B cell (primary cell): ENCODE measurements around the gene PMF1. TPM values are rescaled to one million over a fixed set of nuclear protein-coding genes. Genes with fewer than 3 reads are reported as not detected.

ENCODE experiments used
- ATAC-seq: fragments of 200-7000 bp; cut with Tn5 transposase; one replicate; pipeline ENCODE4 v1.10.0; 2021; ENCODE audit warnings: low read depth, mild to moderate bottlenecking, moderate number of reproducible peaks, moderate library complexity
- CTCF ChIA-PET: fragments of 350-600 bp; sonication (Branson Sonifier 250); formaldehyde crosslinking; loops from one replicate; lab custom pipeline; 2021; ENCODE audit warnings: antibody characterized with exemption, inconsistent platforms; lab: Charles Lee
- POLR2A ChIA-PET: fragments of 350-600 bp; sonication (Branson Sonifier 250); formaldehyde crosslinking; loops from one replicate; lab custom pipeline; 2021; ENCODE audit warnings: antibody characterized with exemption; lab: Charles Lee
- DNase-seq: peaks from one replicate; pipeline ENCODE4 v3.0.0; 2013
- H2AFZ ChIP-seq: 2 replicates; pipeline ENCODE4 v1.6.1; 2012; ENCODE audit warnings: mild to moderate bottlenecking, low read depth, low read length; ENCODE audit not compliant: insufficient read depth, poor library complexity, severe bottlenecking
- H3K27ac ChIP-seq, 2 donors: 1 replicate in 1 of 2; 2 replicates in 1 of 2; pipeline ENCODE4 v1.5.1; 2012 to 2013; ENCODE audit warnings: low read length in 2 of 2, mild to moderate bottlenecking in 2 of 2, moderate library complexity in 1 of 2
- H3K27me3 ChIP-seq, 4 experiments: fragments of 200-600 bp in 1 of 4; sonication (generic) in 1 of 4; replicated peaks in 1 of 4; 1 replicate in 2 of 4; 2 replicates in 2 of 4; pipeline versions ENCODE4 v1.6.1 to v1.7.0; 2013 to 2016; ENCODE audit warnings: low read length in 3 of 4, mild to moderate bottlenecking in 2 of 4, mixed read lengths in 1 of 4, moderate library complexity in 1 of 4; ENCODE audit not compliant: insufficient read depth in 4 of 4, control insufficient read depth in 3 of 4; ENCODE audit errors: control extremely low read depth in 1 of 4
- H3K36me3 ChIP-seq, 2 experiments: replicated peaks in 1 of 2; 1 replicate in 1 of 2; 2 replicates in 1 of 2; pipeline versions ENCODE4 v1.6.1 to v1.7.1; 2013; ENCODE audit warnings: low read length in 1 of 2; ENCODE audit not compliant: insufficient read depth in 2 of 2, control insufficient read depth in 1 of 2; ENCODE audit errors: control extremely low read depth in 1 of 2, extremely low read depth in 1 of 2
- H3K4me1 ChIP-seq, 2 donors: fragments of 200-600 bp in 1 of 2; sonication (generic) in 1 of 2; 1 replicate in 1 of 2; 2 replicates in 1 of 2; pipeline versions ENCODE4 v1.5.1 to v1.6.1; 2013 to 2017; ENCODE audit warnings: low read length in 2 of 2; ENCODE audit not compliant: control insufficient read depth in 2 of 2, insufficient read depth in 2 of 2
- H3K4me2 ChIP-seq: replicated peaks from 2 replicates; pipeline ENCODE3; 2012; ENCODE audit warnings: mild to moderate bottlenecking, low read depth, low read length; ENCODE audit not compliant: poor library complexity, severe bottlenecking
- H3K4me3 ChIP-seq, 5 experiments: fragments of 200-600 bp in 1 of 5; sonication (generic) in 1 of 5; 1 replicate in 3 of 5; 2 replicates in 2 of 5; pipeline versions ENCODE4 v1.5.1 to v1.7.0; 2011 to 2016; ENCODE audit warnings: low read length in 4 of 5, mild to moderate bottlenecking in 4 of 5, low read depth in 2 of 5, control low read depth in 1 of 5, moderate library complexity in 1 of 5; ENCODE audit not compliant: insufficient read depth in 1 of 5; ENCODE audit errors: control extremely low read depth in 1 of 5, extremely low read depth in 1 of 5
- H3K79me2 ChIP-seq: fragments of 200-600 bp; sonication (generic); one replicate; pipeline ENCODE4 v1.6.0; 2016; ENCODE audit warnings: low read length; ENCODE audit not compliant: control insufficient read depth, insufficient read depth
- H3K9ac ChIP-seq: fragments of 200-600 bp; sonication (generic); 2 replicates; pipeline ENCODE4 v1.6.1; 2017; ENCODE audit warnings: mild to moderate bottlenecking, low read length, moderate library complexity
- H3K9me3 ChIP-seq, 3 donors: one replicate each; pipeline versions ENCODE4 v1.6.1 to v1.7.1; 2013; ENCODE audit warnings: low read length in 2 of 3; ENCODE audit not compliant: control insufficient read depth in 2 of 3, insufficient read depth in 1 of 3; ENCODE audit errors: control extremely low read depth in 1 of 3
- H4K20me1 ChIP-seq: 2 replicates; pipeline ENCODE4 v1.6.0; 2012; ENCODE audit warnings: mild to moderate bottlenecking, low read length; ENCODE audit not compliant: insufficient read depth, control insufficient read depth, poor library complexity, severe bottlenecking
- H3K27ac Mint-ChIP-seq: one replicate; pipeline ENCODE4 v1.8.0; 2021; ENCODE audit warnings: mixed read lengths
- H3K27me3 Mint-ChIP-seq: one replicate; pipeline ENCODE4 v1.8.0; 2021; ENCODE audit warnings: mixed read lengths
- H3K4me1 Mint-ChIP-seq: one replicate; pipeline ENCODE4 v1.8.0; 2021; ENCODE audit warnings: mixed read lengths
- H3K4me3 Mint-ChIP-seq: one replicate; pipeline ENCODE4 v1.8.0; 2021; ENCODE audit warnings: mixed read lengths
- H3K9me3 Mint-ChIP-seq: one replicate; pipeline ENCODE4 v1.8.0; 2022; ENCODE audit warnings: mixed read lengths; ENCODE audit not compliant: insufficient read depth
- EZH2 ChIP-seq: IDR thresholded peaks from 2 replicates; pipeline ENCODE4 v1.6.1; 2012; ENCODE audit warnings: borderline replicate concordance, low read depth, mild to moderate bottlenecking, moderate library complexity, low read length; ENCODE audit not compliant: insufficient read depth, poor library complexity, severe bottlenecking
- WGBS: methylation state at CpG from one replicate; pipeline ENCODE4 v1.1.5; 2013; ENCODE audit warnings: missing lambda C conversion rate; ENCODE audit not compliant: insufficient coverage; 5-methylcytosine and 5-hydroxymethylcytosine counted together
- intact Hi-C: fragments of 100-400 bp; cut with micrococcal nuclease; formaldehyde crosslinking; loops from one replicate; pipeline ENCODE4 v1.10.0; 2022
- polyA plus RNA-seq: library from polyadenylated mRNA; depleted of rRNA; stranded (reverse); fragments of >200 nt; gene quantifications from 2 replicates; pipeline ENCODE4 v1.2.3, GENCODE V29; 2012
- total RNA-seq, 2 donors: library from RNA; stranded (reverse); fragments of 120-200 nt in 1 of 2; gene quantifications; 1 replicate in 1 of 2; 2 replicates in 1 of 2; pipeline versions ENCODE4 v1.2.3 to v1.2.4, GENCODE V29; 2013 to 2022
- TF ChIP-seq, protein P1 (sequence below): fragments of 200-600 bp; IDR thresholded peaks from one replicate; pipeline ENCODE4 v1.8.0; 2022; ENCODE audit warnings: antibody characterized with exemption, mild to moderate bottlenecking

Gene PMF1
- total and polyA plus RNA-seq, 2 donors (not counting 1 experiment from before 2014, with no cell fraction given), result 58.3 to 101 TPM

DNA sequence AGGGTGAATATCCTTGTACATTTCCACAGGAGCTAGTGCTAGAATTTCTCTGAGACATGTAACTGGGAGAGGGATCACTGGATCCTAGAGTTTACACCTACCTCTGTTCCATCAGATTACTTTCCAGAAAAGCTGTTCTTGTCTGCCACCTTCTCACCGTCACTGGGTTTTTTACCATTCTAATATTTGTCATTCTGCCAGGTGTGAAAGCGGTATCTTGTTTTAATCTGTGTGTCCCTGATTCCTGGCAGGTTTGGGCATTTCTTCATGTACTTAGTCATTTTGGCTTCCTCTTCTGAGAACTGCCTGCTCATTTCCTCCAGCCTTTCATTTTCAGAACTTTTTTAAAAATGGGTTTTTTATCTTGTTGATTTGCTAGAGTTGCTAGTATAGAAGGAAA is 5.1 kb downstream of the PMF1 start:
- peak overlapping the region in 1 of 2 donors; percentile 6 for H3K27ac ChIP-seq
- ATAC-seq (no peak), DNase-seq (no peak)
- peaks cover 72% of the 10 kb centered on the region for H3K79me2 ChIP-seq
- intact Hi-C loops, result no loop called here
- Mint-ChIP-seq H3K9me3 (no peaks in the 10 kb centered on the region), H3K4me3 (no peak overlapping the region), H3K27ac (no peak overlapping the region), H3K4me1 (peaks cover 24% of the 10 kb centered on the region), H3K27me3 (no peaks in the 10 kb centered on the region)
- H3K36me3 ChIP-seq, result peaks cover 11 to 27% of the 10 kb centered on the region in 2 experiments
- no peaks in the 10 kb centered on the region for H3K27me3 ChIP-seq
- no peak overlapping the region for H3K9ac ChIP-seq
- no peaks in the 10 kb centered on the region for H3K9me3 ChIP-seq
- H3K4me1 ChIP-seq, result peaks cover 8 to 12% of the 10 kb centered on the region in 2 donors
- H3K4me2 ChIP-seq, result no peak overlapping the region
- ChIA-PET CTCF (interaction anchor here (0.7 to 14.5 kb wide), 2 partner anchors 72 to 419 kb away, joined by 3 to 381 read pairs; no protein-coding TSS in a partner anchor), POLR2A (no interaction called here)
- peak overlapping the region in 1 of 5 experiments; percentile 44 for H3K4me3 ChIP-seq
- no peak for TF ChIP-seq EZH2
- TF ChIP-seq, protein P1, sequence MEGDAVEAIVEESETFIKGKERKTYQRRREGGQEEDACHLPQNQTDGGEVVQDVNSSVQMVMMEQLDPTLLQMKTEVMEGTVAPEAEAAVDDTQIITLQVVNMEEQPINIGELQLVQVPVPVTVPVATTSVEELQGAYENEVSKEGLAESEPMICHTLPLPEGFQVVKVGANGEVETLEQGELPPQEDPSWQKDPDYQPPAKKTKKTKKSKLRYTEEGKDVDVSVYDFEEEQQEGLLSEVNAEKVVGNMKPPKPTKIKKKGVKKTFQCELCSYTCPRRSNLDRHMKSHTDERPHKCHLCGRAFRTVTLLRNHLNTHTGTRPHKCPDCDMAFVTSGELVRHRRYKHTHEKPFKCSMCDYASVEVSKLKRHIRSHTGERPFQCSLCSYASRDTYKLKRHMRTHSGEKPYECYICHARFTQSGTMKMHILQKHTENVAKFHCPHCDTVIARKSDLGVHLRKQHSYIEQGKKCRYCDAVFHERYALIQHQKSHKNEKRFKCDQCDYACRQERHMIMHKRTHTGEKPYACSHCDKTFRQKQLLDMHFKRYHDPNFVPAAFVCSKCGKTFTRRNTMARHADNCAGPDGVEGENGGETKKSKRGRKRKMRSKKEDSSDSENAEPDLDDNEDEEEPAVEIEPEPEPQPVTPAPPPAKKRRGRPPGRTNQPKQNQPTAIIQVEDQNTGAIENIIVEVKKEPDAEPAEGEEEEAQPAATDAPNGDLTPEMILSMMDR, result no peak
- H4K20me1 ChIP-seq, result peaks cover 28% of the 10 kb centered on the region
- WGBS, result 38% methylated on average over 1 of the region's 2 CpGs
- no peak overlapping the region for H2AFZ ChIP-seq

- Histone ChIP-seq H3K4me3 (no peak overlapping the region), H3K79me2 (peaks cover 59% of the 10 kb centered on the region), H3K27ac (no peak overlapping the region), H3K9ac (no peak overlapping the region), H3K4me2 (no peak overlapping the region), H3K27me3 (no peaks in the 10 kb centered on the region), H2AFZ (no peak overlapping the region), H4K20me1 (peaks cover 24% of the 10 kb centered on the region), H3K4me1 (no peaks in the 10 kb centered on the region), H3K36me3 (peaks cover 22 to 35% of the 10 kb centered on the region in 2 experiments), H3K9me3 (no peaks in the 10 kb centered on the region)
- no peak for DNase-seq
- Mint-ChIP-seq H3K4me3 (no peak overlapping the region), H3K9me3 (no peaks in the 10 kb centered on the region), H3K4me1 (peaks cover 10% of the 10 kb centered on the region), H3K27ac (no peak overlapping the region), H3K27me3 (no peaks in the 10 kb centered on the region)
- WGBS, result 87% methylated on average over 3 of the region's 9 CpGs
- intact Hi-C loops, result no loop called here
- TF ChIP-seq, protein P1, result no peak
- TF ChIP-seq EZH2, result no peak
- ChIA-PET CTCF (interaction anchor here (0.5 to 14.5 kb wide), 3 partner anchors 60 to 831 kb away, joined by 3 to 381 read pairs (median 3); no protein-coding TSS in a partner anchor), POLR2A (no interaction called here)
- ATAC-seq, result no peak
Measured at GRCh38 chr1:156220226-156220625, 7.4 kb downstream of the PMF1 start.
